A549 treated with CpdA at 1 μM for 4 hours (cell line): ENCODE data around the gene GNAO1. TPM values are rescaled to one million over a fixed set of nuclear protein-coding genes. Genes with fewer than 3 reads are reported as not detected.

ENCODE experiments used
- total RNA-seq: library from RNA; stranded (reverse); fragments of 200-300 nt; extraction: Qiagen RNA extraction; gene quantifications from 5 replicates; pipeline ENCODE4 v1.2.3, GENCODE V29; 2022; ENCODE audit warnings: low read depth

GNAO1 gene
- 0.20 to 0.40 TPM (median 0.31 TPM) in 5 replicates for total RNA-seq

DNA sequence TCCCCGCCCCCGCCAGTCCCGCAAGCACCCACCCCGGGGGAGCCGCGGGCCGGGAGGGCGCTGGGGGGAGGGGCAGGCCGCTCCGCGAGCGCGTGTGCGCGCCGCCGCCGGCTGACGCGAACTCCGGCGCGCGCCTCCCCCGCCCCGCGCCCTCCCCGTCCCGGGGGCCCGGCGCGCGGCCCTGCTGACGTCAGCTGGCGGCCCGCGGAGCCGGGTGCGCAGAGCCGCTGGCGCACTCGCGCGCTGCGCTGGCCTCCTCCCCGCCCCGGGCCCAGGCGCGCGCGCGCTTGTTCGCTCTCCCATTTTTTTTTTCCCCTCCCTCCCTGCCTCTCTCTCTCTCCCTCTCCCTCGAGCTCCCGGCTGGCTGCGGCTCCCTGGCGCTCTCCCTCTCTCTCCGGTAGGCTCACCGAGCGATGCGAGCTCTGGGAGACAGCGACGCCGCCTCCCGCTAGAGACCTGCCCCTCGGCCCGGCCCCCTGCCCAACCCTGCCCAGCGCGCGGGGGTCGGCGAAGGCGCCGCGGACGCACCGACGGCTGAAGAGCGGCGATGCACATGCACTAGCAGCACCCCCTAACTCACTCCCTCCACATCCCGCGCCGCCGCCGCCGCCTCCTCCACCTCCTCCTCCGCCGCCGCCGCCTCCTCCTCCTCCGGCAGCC is at the start of gene GNAO1:
TSS of gene GNAO1 (plus strand) at position 334 of the 660 bp plus-strand sequence. CDS start 747 bp downstream, outside the sequence.

Other genes starting within 250 kb of the GNAO1 start
- gene AMFR, start 234.1 kb downstream of the GNAO1 start, total RNA-seq: 56.4 to 67.6 TPM (median 59.3 TPM) in 5 replicates